ENCODE data around the gene SOX2. TPM values are rescaled to one million over a fixed set of nuclear protein-coding genes. Genes with fewer than 3 reads are reported as not detected.

The SOX2 gene
- total RNA-seq, 1 experiment from 2014 or later = 189 TPM

DNA sequence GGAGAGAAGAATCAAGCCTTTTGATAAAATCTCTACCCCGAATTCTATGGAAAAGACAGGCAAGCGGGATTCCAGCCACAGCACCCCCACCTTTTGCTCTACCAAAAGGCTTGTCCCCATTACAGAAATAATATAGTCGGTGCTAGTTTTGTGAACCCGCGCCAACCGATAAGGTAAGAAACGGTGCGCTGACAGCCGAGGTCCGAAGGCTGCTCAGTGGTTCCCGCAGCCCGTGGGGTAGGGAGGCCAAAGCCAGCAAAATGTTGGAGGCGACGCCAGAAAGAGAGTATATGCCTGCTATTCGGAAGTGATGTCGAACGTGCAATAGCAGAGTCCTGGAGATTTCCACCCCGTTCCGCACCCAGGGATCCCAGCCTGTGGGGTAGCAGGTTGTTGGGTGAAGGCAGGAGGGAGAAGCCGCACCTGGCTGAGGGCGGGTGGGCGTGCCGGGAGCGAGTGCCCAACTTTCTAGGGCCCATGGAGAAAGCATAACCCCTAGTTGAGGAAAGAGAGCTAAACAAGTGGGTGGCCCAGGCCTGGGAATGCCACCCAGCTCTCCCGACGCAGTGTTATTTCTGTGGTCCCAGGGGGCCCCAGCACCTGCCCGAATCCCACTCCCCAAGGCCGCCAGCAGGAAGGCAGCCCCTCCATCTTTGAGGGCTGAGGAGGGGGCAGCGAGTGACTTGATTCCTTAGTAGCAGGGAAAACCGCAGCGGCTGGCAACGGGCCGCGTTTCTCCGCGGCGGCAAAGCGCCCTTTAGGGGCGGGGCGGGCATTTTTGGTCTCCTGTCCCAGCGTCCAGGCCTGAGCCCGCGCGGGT, 7.9 kb upstream of the SOX2 start:
- Mint-ChIP-seq H3K4me3 (peak overlapping the region; percentile 83), H3K9me3 (no peaks in the 10 kb centered on the region), H3K4me1 (peaks cover 90% of the 10 kb centered on the region), H3K27ac (no peak overlapping the region), H3K27me3 (ENCODE audit: low read depth) (peaks cover 30% of the 10 kb centered on the region), H3K36me3 (no peaks in the 10 kb centered on the region)
- TF ChIP-seq ZNF232 (CRISPR knock-in tag; IDR thresholded peaks at IDR 0.05) (0 out of 2 replicates have a peak, but pooled peaks have one; percentile 60), SMAD4 (CRISPR knock-in tag; IDR thresholded peaks at IDR 0.05) (no peak), FOXP1 (CRISPR knock-in tag; IDR thresholded peaks at IDR 0.05; ENCODE audit: borderline replicate concordance) (no peak)
- TF ChIP-seq, protein P1, sequence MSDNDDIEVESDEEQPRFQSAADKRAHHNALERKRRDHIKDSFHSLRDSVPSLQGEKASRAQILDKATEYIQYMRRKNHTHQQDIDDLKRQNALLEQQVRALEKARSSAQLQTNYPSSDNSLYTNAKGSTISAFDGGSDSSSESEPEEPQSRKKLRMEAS (CRISPR knock-in tag; IDR thresholded peaks at IDR 0.05) = 0 out of 2 replicates have a peak, but pooled peaks have one; percentile 19
- ChIA-PET POLR2A (interaction anchor here (1.1 kb wide), 1 partner anchor 18 kb away, joined by 5 read pairs; no protein-coding TSS in a partner anchor), CTCF (interaction anchor here (0.9 to 1.0 kb wide), 2 partner anchors 377 to 550 kb away, joined by 3 read pairs; no protein-coding TSS in a partner anchor)
- DNase-seq (ENCODE audit: low spot score) = no peak
- ATAC-seq = 0 out of 2 replicates have a peak, but pooled peaks have one; percentile 2

DNA sequence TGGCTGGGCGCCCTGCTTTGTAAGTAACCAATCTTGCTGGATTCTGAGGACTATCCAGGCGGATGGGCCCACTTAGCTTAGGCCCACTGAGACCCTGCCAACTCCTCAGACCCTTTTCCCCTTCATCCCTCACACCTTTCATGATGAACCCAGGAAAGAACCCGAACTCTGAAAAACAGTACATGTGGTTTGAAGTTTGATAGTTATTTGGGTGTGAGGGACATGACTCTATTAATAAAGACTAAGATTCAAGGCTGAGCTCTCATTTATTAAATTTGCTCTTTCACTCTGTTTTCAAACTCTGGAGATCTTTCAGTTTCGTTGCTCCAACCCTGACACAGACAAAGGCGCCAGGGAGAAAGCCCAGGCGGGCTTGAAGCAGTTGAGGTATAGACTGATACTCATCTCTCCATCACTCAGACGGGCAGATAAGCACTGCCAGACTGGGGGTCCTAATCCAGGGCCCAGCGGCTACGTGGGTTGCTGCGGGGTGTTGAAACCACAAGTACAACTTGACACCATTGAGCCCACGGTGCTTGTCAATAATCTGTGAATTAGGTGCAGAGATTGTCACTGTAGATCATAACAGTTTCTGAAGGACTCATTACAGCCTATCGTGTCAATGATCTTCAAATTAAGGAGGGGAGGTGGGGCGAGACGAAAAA, 7.2 kb upstream of the SOX2 start:
- Mint-ChIP-seq H3K4me1 (peaks cover 90% of the 10 kb centered on the region), H3K9me3 (no peaks in the 10 kb centered on the region), H3K4me3 (peak overlapping the region; percentile 83), H3K27me3 (ENCODE audit: low read depth) (peaks cover 29% of the 10 kb centered on the region), H3K36me3 (no peaks in the 10 kb centered on the region), H3K27ac (peak overlapping the region; percentile 58; the same call in 1 of the 2 replicates)
- TF ChIP-seq, protein P2, sequence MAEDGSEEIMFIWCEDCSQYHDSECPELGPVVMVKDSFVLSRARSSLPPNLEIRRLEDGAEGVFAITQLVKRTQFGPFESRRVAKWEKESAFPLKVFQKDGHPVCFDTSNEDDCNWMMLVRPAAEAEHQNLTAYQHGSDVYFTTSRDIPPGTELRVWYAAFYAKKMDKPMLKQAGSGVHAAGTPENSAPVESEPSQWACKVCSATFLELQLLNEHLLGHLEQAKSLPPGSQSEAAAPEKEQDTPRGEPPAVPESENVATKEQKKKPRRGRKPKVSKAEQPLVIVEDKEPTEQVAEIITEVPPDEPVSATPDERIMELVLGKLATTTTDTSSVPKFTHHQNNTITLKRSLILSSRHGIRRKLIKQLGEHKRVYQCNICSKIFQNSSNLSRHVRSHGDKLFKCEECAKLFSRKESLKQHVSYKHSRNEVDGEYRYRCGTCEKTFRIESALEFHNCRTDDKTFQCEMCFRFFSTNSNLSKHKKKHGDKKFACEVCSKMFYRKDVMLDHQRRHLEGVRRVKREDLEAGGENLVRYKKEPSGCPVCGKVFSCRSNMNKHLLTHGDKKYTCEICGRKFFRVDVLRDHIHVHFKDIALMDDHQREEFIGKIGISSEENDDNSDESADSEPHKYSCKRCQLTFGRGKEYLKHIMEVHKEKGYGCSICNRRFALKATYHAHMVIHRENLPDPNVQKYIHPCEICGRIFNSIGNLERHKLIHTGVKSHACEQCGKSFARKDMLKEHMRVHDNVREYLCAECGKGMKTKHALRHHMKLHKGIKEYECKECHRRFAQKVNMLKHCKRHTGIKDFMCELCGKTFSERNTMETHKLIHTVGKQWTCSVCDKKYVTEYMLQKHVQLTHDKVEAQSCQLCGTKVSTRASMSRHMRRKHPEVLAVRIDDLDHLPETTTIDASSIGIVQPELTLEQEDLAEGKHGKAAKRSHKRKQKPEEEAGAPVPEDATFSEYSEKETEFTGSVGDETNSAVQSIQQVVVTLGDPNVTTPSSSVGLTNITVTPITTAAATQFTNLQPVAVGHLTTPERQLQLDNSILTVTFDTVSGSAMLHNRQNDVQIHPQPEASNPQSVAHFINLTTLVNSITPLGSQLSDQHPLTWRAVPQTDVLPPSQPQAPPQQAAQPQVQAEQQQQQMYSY (CRISPR knock-in tag; IDR thresholded peaks at IDR 0.05) = no peak
- no peak for TF ChIP-seq PRRX2 (CRISPR knock-in tag; IDR thresholded peaks at IDR 0.05)
- TF ChIP-seq, protein P3, sequence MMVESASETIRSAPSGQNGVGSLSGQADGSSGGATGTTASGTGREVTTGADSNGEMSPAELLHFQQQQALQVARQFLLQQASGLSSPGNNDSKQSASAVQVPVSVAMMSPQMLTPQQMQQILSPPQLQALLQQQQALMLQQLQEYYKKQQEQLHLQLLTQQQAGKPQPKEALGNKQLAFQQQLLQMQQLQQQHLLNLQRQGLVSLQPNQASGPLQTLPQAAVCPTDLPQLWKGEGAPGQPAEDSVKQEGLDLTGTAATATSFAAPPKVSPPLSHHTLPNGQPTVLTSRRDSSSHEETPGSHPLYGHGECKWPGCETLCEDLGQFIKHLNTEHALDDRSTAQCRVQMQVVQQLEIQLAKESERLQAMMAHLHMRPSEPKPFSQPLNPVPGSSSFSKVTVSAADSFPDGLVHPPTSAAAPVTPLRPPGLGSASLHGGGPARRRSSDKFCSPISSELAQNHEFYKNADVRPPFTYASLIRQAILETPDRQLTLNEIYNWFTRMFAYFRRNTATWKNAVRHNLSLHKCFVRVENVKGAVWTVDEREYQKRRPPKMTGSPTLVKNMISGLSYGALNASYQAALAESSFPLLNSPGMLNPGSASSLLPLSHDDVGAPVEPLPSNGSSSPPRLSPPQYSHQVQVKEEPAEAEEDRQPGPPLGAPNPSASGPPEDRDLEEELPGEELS (CRISPR knock-in tag; IDR thresholded peaks at IDR 0.05) = no peak
- TF ChIP-seq ESRRA (CRISPR knock-in tag; IDR thresholded peaks at IDR 0.05; ENCODE audit: borderline replicate concordance) = no peak
- ChIA-PET POLR2A (interaction anchor here (1.1 kb wide), 1 partner anchor 17 kb away, joined by 5 read pairs; no protein-coding TSS in a partner anchor), CTCF (interaction anchor here (0.9 to 1.0 kb wide), 2 partner anchors 377 to 550 kb away, joined by 3 read pairs; no protein-coding TSS in a partner anchor)
- no peak for DNase-seq (ENCODE audit: low spot score)
- ATAC-seq = no peak

DNA sequence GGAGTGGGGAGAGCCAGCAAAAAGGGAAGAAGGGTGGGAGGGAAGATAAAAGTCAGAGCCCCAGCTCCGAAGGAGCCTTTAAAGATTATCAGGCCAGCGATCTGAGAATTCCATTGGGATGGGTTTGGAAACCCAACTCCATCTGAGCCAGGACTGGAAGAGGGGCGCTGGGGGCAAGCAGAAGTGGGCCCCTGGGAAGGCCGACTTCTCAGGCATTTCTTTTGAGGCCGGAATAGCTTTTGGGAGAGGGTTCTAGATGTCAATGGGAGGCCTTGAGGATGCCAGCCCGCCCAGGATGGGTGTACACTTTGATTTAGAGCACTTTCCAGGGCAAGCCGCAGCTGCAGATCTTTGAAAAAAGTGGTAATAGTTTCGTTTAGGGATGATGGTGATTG, 6.6 kb upstream of the SOX2 start:
- Mint-ChIP-seq H3K36me3 (no peaks in the 10 kb centered on the region), H3K27me3 (ENCODE audit: low read depth) (peaks cover 29% of the 10 kb centered on the region), H3K27ac (peak overlapping the region; percentile 95; the same call in 1 of the 2 replicates), H3K4me3 (peak overlapping the region; percentile 83; the same call in 1 of the 2 replicates), H3K9me3 (no peaks in the 10 kb centered on the region), H3K4me1 (peaks cover 90% of the 10 kb centered on the region)
- ChIA-PET POLR2A (no interaction called here), CTCF (no interaction called here)
- ATAC-seq (no peak), DNase-seq (ENCODE audit: low spot score) (no peak)
- TF ChIP-seq ZNF317 (CRISPR knock-in tag; IDR thresholded peaks at IDR 0.05; ENCODE audit: borderline replicate concordance, low read depth) (no peak), FOXP1 (CRISPR knock-in tag; IDR thresholded peaks at IDR 0.05; ENCODE audit: borderline replicate concordance) (no peak), IRF2 (CRISPR knock-in tag; IDR thresholded peaks at IDR 0.05; ENCODE audit: borderline replicate concordance, low read depth) (no peak), CREB1 (CRISPR knock-in tag; IDR thresholded peaks at IDR 0.05) (no peak), ZNF121 (CRISPR knock-in tag; IDR thresholded peaks at IDR 0.05) (no peak), OVOL2 (CRISPR knock-in tag; IDR thresholded peaks at IDR 0.05; ENCODE audit: borderline replicate concordance) (no peak)
- TF ChIP-seq, protein P4, sequence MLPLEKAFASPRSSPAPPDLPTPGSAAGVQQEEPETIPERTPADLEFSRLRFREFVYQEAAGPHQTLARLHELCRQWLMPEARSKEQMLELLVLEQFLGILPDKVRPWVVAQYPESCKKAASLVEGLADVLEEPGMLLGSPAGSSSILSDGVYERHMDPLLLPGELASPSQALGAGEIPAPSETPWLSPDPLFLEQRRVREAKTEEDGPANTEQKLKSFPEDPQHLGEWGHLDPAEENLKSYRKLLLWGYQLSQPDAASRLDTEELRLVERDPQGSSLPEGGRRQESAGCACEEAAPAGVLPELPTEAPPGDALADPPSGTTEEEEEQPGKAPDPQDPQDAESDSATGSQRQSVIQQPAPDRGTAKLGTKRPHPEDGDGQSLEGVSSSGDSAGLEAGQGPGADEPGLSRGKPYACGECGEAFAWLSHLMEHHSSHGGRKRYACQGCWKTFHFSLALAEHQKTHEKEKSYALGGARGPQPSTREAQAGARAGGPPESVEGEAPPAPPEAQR (CRISPR knock-in tag; IDR thresholded peaks at IDR 0.05) = no peak
- TF ChIP-seq, protein P5, sequence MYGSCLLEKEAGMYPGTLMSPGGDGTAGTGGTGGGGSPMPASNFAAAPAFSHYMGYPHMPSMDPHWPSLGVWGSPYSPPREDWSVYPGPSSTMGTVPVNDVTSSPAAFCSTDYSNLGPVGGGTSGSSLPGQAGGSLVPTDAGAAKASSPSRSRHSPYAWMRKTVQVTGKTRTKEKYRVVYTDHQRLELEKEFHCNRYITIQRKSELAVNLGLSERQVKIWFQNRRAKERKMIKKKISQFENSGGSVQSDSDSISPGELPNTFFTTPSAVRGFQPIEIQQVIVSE (CRISPR knock-in tag; IDR thresholded peaks at IDR 0.05; ENCODE audit: borderline replicate concordance) = no peak
- TF ChIP-seq, protein P6, sequence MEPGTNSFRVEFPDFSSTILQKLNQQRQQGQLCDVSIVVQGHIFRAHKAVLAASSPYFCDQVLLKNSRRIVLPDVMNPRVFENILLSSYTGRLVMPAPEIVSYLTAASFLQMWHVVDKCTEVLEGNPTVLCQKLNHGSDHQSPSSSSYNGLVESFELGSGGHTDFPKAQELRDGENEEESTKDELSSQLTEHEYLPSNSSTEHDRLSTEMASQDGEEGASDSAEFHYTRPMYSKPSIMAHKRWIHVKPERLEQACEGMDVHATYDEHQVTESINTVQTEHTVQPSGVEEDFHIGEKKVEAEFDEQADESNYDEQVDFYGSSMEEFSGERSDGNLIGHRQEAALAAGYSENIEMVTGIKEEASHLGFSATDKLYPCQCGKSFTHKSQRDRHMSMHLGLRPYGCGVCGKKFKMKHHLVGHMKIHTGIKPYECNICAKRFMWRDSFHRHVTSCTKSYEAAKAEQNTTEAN (CRISPR knock-in tag; IDR thresholded peaks at IDR 0.05) = no peak
- TF ChIP-seq, protein P7, sequence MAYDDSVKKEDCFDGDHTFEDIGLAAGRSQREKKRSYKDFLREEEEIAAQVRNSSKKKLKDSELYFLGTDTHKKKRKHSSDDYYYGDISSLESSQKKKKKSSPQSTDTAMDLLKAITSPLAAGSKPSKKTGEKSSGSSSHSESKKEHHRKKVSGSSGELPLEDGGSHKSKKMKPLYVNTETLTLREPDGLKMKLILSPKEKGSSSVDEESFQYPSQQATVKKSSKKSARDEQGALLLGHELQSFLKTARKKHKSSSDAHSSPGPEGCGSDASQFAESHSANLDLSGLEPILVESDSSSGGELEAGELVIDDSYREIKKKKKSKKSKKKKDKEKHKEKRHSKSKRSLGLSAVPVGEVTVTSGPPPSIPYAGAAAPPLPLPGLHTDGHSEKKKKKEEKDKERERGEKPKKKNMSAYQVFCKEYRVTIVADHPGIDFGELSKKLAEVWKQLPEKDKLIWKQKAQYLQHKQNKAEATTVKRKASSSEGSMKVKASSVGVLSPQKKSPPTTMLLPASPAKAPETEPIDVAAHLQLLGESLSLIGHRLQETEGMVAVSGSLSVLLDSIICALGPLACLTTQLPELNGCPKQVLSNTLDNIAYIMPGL (CRISPR knock-in tag; IDR thresholded peaks at IDR 0.05) = no peak

Data from WTC11 (cell line).